Measurements from ENCODE around the gene LRP2.

GRCh38 chr2:169112841-169113240, 249.5 kb downstream of the LRP2 start:
- no peak for TF ChIP-seq CTCF (IDR thresholded peaks at IDR 0.05 in 4 of 5, conservative IDR thresholded peaks at IDR 0.05 in 1 of 5)
- no peak for TF ChIP-seq POLR2A (IDR thresholded peaks at IDR 0.05)
